Activated naive CD8-positive, alpha-beta T cell treated with anti-CD3 and anti-CD28 coated beads, Interleukin-2, amount 10 ng/mL, durations not matched to agents 7 days and 5 days (primary cell): ENCODE results near the gene LPAR3. TPM values are rescaled to one million over a fixed set of nuclear protein-coding genes. Genes with fewer than 3 reads are reported as not detected.

Experiments
- ATAC-seq: fragments of 150-1000 bp; cut with Tn5 transposase; one replicate; pipeline ENCODE4 v1.10.0; 2021; ENCODE audit warnings: low read depth, moderate library complexity
- POLR2A ChIA-PET: fragments of 350-600 bp; sonication (Branson Sonifier 250); formaldehyde crosslinking; loops from one replicate; lab custom pipeline; 2021; ENCODE audit warnings: antibody characterized with exemption; lab: Charles Lee
- DNase-seq: peaks from one replicate; pipeline ENCODE4 v3.0.0; 2021
- H3K27ac Mint-ChIP-seq: one replicate; pipeline ENCODE4 v1.8.0; 2022; ENCODE audit warnings: mild to moderate bottlenecking, mixed read lengths
- H3K27me3 Mint-ChIP-seq: one replicate; pipeline ENCODE4 v1.8.0; 2022; ENCODE audit warnings: mild to moderate bottlenecking, moderate library complexity, mixed read lengths
- H3K36me3 Mint-ChIP-seq: one replicate; pipeline ENCODE4 v1.8.0; 2021; ENCODE audit warnings: mild to moderate bottlenecking, mixed read lengths
- H3K4me1 Mint-ChIP-seq: one replicate; pipeline ENCODE4 v1.8.0; 2021; ENCODE audit warnings: mixed read lengths
- H3K4me3 Mint-ChIP-seq: one replicate; pipeline ENCODE4 v1.8.0; 2022; ENCODE audit warnings: mild to moderate bottlenecking, moderate library complexity, mixed read lengths
- H3K9me3 Mint-ChIP-seq: one replicate; pipeline ENCODE4 v1.8.0; 2021; ENCODE audit warnings: mixed read lengths
- total RNA-seq, 2 experiments: library from RNA; stranded (reverse); gene quantifications; one replicate each; pipeline ENCODE4 v1.2.3, GENCODE V29; 2021

The LPAR3 gene
- total RNA-seq, 2 experiments from 2014 or later: 3.2 to 4.2 TPM

- H3K4me3 Mint-ChIP-seq: no peak overlapping the region
- no peaks in the 10 kb centered on the region for H3K9me3 Mint-ChIP-seq
- POLR2A ChIA-PET: no interaction called here
- H3K36me3 Mint-ChIP-seq: peaks cover 7% of the 10 kb centered on the region
- no peak for ATAC-seq
- DNase-seq: no peak
- H3K27me3 Mint-ChIP-seq: no peaks in the 10 kb centered on the region
- H3K27ac Mint-ChIP-seq: no peak overlapping the region
- H3K4me1 Mint-ChIP-seq: peaks cover 15% of the 10 kb centered on the region
Measured at GRCh38 chr1:84844094-84844493, 48.9 kb downstream of the LPAR3 start.

DNA sequence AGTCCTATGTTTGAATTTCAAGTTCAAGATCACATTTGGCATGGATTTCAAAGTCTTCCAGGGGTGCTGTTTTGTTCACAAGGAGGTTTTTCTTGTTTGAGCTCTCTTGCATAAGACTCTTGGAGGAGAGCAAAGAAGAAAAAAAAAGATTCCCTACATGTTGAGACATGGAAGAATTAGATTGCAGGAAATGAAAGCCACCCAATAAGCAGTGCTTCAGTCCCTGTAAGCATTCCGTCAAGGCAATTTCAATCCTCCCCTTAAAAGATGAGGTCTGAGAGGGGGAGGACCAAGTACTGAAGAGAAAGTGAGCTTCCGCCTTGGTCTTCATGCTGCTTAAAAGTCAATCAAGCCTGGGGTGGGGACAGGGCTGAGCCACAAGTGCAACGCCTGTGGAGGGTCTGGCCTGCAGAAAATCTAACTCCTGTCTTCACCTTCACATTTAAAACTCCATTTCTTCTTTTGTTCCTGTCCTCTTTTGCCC, 50.2 kb downstream of the LPAR3 start:
- no peak for DNase-seq
- Mint-ChIP-seq H3K36me3 (peaks cover 12% of the 10 kb centered on the region), H3K4me1 (peaks cover 12% of the 10 kb centered on the region), H3K27ac (no peak overlapping the region), H3K9me3 (peaks cover 1% of the 10 kb centered on the region), H3K27me3 (no peaks in the 10 kb centered on the region), H3K4me3 (no peak overlapping the region)
- ATAC-seq: no peak
- POLR2A ChIA-PET: no interaction called here

- Mint-ChIP-seq H3K4me3 (no peak overlapping the region), H3K4me1 (peaks cover 6% of the 10 kb centered on the region), H3K27ac (no peak overlapping the region), H3K9me3 (peaks cover 1% of the 10 kb centered on the region), H3K27me3 (no peaks in the 10 kb centered on the region), H3K36me3 (peaks cover 12% of the 10 kb centered on the region)
- no peak for DNase-seq
- POLR2A ChIA-PET: no interaction called here
- ATAC-seq: no peak
Measured at GRCh38 chr1:84841971-84842370, 51.0 kb downstream of the LPAR3 start.

- POLR2A ChIA-PET: no interaction called here
- DNase-seq (no peak), ATAC-seq (no peak)
- Mint-ChIP-seq H3K27ac (no peak overlapping the region), H3K27me3 (no peaks in the 10 kb centered on the region), H3K4me3 (no peak overlapping the region), H3K4me1 (peaks cover 5% of the 10 kb centered on the region), H3K9me3 (peaks cover 1% of the 10 kb centered on the region), H3K36me3 (peaks cover 12% of the 10 kb centered on the region)
Measured at GRCh38 chr1:84840346-84840745, 52.7 kb downstream of the LPAR3 start.

- POLR2A ChIA-PET: no interaction called here
- peaks cover 1% of the 10 kb centered on the region for H3K9me3 Mint-ChIP-seq
- peaks cover 12% of the 10 kb centered on the region for H3K36me3 Mint-ChIP-seq
- H3K27ac Mint-ChIP-seq: no peak overlapping the region
- no peak for DNase-seq
- peaks cover 7% of the 10 kb centered on the region for H3K4me1 Mint-ChIP-seq
- H3K4me3 Mint-ChIP-seq: no peak overlapping the region
- ATAC-seq: no peak
- no peaks in the 10 kb centered on the region for H3K27me3 Mint-ChIP-seq
Measured at GRCh38 chr1:84839544-84839943, 53.5 kb downstream of the LPAR3 start.

DNA sequence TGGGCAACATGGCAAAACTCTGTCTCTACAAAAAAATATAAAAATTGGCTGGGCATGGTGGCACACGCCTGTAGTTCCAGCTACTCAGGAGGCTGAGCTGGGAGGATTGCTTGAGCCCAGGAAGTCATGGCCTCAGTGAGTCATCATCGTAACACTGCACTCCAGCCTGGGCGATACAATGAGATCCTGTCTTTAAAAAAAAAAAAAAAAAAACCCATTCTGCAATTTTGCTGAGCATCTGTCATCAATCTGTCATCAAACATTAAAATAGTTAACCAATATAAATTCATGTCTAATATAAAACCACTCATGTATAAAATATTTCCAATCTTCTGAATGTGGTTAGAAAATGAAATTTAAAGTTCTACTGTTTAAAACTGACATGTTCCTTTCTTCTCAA, 56.9 kb downstream of the LPAR3 start:
- ATAC-seq (no peak), DNase-seq (no peak)
- peaks cover 2% of the 10 kb centered on the region for H3K4me1 Mint-ChIP-seq
- POLR2A ChIA-PET: no interaction called here
- H3K27ac Mint-ChIP-seq: no peak overlapping the region
- no peaks in the 10 kb centered on the region for H3K27me3 Mint-ChIP-seq
- no peak overlapping the region for H3K4me3 Mint-ChIP-seq
- peaks cover 1% of the 10 kb centered on the region for H3K9me3 Mint-ChIP-seq
- H3K36me3 Mint-ChIP-seq: peaks cover 8% of the 10 kb centered on the region

- no peak for ATAC-seq
- no peak for DNase-seq
- H3K4me1 Mint-ChIP-seq: peaks cover 2% of the 10 kb centered on the region
- H3K27me3 Mint-ChIP-seq: no peaks in the 10 kb centered on the region
- no peak overlapping the region for H3K4me3 Mint-ChIP-seq
- POLR2A ChIA-PET: no interaction called here
- peaks cover 1% of the 10 kb centered on the region for H3K9me3 Mint-ChIP-seq
- H3K36me3 Mint-ChIP-seq: peaks cover 8% of the 10 kb centered on the region
- H3K27ac Mint-ChIP-seq: no peak overlapping the region
Measured at GRCh38 chr1:84835169-84835568, 57.8 kb downstream of the LPAR3 start.

DNA sequence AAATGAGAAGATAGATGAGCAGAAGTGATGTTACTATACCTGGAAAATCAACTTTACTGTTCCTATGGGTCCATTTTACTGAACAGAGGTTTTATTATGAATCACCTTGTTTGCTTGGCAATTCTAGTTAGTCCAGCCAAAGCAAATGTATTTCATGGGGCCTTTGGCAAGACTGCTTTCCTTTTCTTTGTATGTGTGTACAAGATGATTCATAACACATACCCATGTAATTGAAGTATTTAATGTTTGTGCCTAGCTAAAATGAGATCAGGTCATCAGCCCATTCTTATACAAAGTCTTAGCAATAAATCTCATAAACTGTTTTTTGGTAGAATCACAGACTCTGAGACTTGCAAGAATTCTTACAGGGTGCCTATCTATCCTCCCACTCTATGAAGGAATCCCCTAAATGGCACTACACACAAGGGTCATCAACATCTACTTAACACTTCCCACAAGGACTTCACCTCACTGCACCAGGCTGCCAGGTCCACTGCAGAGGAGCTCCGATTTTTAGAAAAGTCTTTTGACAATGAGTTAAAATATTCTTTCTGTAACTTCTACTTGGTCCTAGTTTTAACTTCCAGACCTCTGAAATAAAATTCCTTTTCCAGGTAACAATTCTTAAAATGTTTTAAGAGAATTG, 58.5 kb downstream of the LPAR3 start:
- Mint-ChIP-seq H3K27ac (no peak overlapping the region), H3K4me1 (peaks cover 2% of the 10 kb centered on the region), H3K36me3 (peaks cover 8% of the 10 kb centered on the region), H3K9me3 (peaks cover 1% of the 10 kb centered on the region), H3K4me3 (no peak overlapping the region), H3K27me3 (no peaks in the 10 kb centered on the region)
- DNase-seq (no peak), ATAC-seq (no peak)
- POLR2A ChIA-PET: no interaction called here

DNA sequence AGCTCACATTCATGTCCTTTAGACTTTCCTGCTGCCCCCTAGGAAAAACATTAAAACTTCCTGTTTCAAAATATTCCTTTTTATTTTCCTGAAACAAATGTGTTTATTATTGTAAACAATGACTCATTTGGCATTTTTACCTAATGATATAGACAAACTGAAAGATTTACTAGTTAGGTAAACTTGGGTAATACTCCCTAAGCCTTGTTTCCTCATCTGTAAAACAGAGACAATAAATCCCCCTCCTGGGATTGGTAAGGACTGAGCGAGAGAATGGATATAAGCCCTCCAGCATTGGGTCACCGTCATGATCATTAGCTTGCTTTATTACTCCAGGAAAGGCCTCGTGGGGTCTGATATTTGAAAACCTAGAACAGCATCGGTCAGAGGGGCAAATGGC, 59.8 kb downstream of the LPAR3 start:
- no peak for DNase-seq
- Mint-ChIP-seq H3K36me3 (peaks cover 3% of the 10 kb centered on the region), H3K4me3 (no peak overlapping the region), H3K4me1 (peaks cover 2% of the 10 kb centered on the region), H3K9me3 (no peaks in the 10 kb centered on the region), H3K27ac (no peak overlapping the region), H3K27me3 (no peaks in the 10 kb centered on the region)
- no peak for ATAC-seq
- POLR2A ChIA-PET: no interaction called here

DNA sequence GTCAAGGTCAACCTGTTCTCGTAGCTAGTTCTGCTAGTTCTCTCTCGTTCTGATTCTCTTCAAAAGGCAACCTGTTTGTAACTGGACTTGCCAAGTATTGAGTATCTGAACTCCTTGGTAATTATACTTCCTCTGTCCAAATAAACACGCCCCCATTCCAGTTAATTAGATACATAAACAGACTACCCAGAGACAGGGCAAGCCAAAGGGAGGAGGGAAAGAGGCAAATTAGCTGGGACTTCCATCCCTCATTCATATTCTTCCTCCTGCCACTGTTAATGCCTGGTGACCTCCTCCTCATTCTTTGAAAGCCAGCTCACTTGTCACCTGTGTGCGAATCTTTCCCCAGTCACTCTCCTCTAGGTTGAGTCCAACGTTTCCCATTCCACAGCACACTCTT, 62.9 kb downstream of the LPAR3 start:
- Mint-ChIP-seq H3K27me3 (no peaks in the 10 kb centered on the region), H3K36me3 (peaks cover 3% of the 10 kb centered on the region), H3K4me1 (peaks cover 2% of the 10 kb centered on the region), H3K4me3 (no peak overlapping the region), H3K27ac (no peak overlapping the region), H3K9me3 (no peaks in the 10 kb centered on the region)
- POLR2A ChIA-PET: no interaction called here
- no peak for DNase-seq
- no peak for ATAC-seq

DNA sequence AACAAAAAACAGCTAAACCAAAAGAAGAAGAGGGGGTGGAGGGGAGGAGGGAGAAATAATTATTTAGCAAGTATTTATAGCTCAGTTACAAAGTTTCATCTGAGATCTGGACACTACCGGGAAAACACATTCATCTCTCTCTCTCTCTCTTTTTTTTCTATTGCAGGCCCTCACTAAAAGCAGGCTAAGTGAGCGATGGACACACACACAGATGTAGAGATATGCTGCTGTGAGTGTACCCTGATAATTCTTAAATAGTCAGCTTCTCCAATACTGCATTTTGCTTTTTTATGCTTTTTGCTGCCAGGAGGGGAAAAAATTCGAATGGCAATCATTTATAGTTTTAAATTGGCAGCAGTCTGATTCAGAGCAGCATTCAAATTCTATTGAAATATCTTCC, 65.0 kb downstream of the LPAR3 start:
- no peak for DNase-seq
- H3K9me3 Mint-ChIP-seq: no peaks in the 10 kb centered on the region
- H3K27me3 Mint-ChIP-seq: no peaks in the 10 kb centered on the region
- POLR2A ChIA-PET: no interaction called here
- no peak for ATAC-seq
- H3K27ac Mint-ChIP-seq: no peak overlapping the region
- H3K4me3 Mint-ChIP-seq: no peak overlapping the region
- H3K4me1 Mint-ChIP-seq: no peaks in the 10 kb centered on the region
- peaks cover 3% of the 10 kb centered on the region for H3K36me3 Mint-ChIP-seq

GRCh38 chr1:84827555-84827954, 65.5 kb downstream of the LPAR3 start:
- Mint-ChIP-seq H3K4me3 (no peak overlapping the region), H3K36me3 (peaks cover 3% of the 10 kb centered on the region), H3K27me3 (no peaks in the 10 kb centered on the region), H3K9me3 (no peaks in the 10 kb centered on the region), H3K27ac (no peak overlapping the region), H3K4me1 (no peaks in the 10 kb centered on the region)
- no peak for ATAC-seq
- POLR2A ChIA-PET: no interaction called here
- DNase-seq: no peak

DNA sequence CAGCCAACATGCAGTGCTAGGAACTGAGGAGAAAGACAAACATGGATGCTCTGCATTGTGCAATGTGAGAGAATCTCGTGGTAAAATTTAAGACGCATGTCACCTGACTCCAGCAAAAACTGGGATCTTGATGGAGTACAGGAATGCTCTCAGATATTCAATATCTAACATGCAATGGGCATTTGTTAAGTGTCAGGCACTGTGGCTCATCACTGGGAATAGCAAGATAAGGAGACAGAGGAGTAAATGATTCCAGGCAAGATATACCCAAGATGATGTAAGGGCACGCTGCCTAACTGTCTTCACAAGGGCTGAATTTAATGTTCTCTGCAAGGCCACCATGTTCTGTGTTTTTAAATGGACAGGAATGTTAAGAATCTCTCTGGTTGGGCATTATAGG, 67.8 kb downstream of the LPAR3 start:
- Mint-ChIP-seq H3K4me3 (no peak overlapping the region), H3K27me3 (no peaks in the 10 kb centered on the region), H3K36me3 (no peaks in the 10 kb centered on the region), H3K9me3 (no peaks in the 10 kb centered on the region), H3K4me1 (peaks cover 2% of the 10 kb centered on the region), H3K27ac (no peak overlapping the region)
- no peak for DNase-seq
- POLR2A ChIA-PET: no interaction called here
- no peak for ATAC-seq

- no peak overlapping the region for H3K4me3 Mint-ChIP-seq
Measured at GRCh38 chr1:84823991-84824390, 69.0 kb downstream of the LPAR3 start.

More at GRCh38 chr1:84823991-84824390, 69.0 kb downstream of the LPAR3 start:
- Mint-ChIP-seq H3K36me3 (no peaks in the 10 kb centered on the region), H3K9me3 (no peaks in the 10 kb centered on the region), H3K27me3 (no peaks in the 10 kb centered on the region), H3K27ac (no peak overlapping the region), H3K4me1 (peaks cover 6% of the 10 kb centered on the region)
- no peak for DNase-seq
- POLR2A ChIA-PET: no interaction called here
- ATAC-seq: no peak
